ENCODE results near the gene E2F8.

DNA sequence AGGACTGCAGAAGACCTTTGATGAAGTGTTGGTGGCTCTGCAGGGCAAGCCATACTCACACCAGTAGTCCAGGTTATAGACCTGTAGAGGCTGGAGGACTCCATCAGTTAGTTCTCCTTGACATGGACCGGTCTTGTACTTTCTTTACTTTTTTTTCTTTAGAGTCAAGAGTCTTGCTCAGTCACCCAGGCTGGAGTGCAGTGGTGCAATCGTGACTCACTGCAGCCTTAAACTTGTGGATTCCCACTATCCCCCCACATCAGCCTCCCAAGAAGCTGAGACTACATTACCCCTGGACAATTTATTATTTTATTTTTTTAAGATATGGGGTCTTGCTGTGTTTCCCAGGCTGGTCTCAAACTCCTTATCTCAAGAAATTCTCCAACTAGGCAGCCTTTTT, 49.6 kb upstream of the E2F8 start:
- TF ChIP-seq, protein P1, sequence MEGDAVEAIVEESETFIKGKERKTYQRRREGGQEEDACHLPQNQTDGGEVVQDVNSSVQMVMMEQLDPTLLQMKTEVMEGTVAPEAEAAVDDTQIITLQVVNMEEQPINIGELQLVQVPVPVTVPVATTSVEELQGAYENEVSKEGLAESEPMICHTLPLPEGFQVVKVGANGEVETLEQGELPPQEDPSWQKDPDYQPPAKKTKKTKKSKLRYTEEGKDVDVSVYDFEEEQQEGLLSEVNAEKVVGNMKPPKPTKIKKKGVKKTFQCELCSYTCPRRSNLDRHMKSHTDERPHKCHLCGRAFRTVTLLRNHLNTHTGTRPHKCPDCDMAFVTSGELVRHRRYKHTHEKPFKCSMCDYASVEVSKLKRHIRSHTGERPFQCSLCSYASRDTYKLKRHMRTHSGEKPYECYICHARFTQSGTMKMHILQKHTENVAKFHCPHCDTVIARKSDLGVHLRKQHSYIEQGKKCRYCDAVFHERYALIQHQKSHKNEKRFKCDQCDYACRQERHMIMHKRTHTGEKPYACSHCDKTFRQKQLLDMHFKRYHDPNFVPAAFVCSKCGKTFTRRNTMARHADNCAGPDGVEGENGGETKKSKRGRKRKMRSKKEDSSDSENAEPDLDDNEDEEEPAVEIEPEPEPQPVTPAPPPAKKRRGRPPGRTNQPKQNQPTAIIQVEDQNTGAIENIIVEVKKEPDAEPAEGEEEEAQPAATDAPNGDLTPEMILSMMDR (IDR thresholded peaks at IDR 0.05): no peak
- TF ChIP-seq EP300 (IDR thresholded peaks at IDR 0.05) (no peak), POLR2A (IDR thresholded peaks at IDR 0.05; ENCODE audit: low read depth) (no peak)

Data from esophagus muscularis mucosa (tissue), 4 donors.